Lower leg skin (tissue), 3 donors: ENCODE results near the gene EXTL1.

ENCODE experiments used
- CTCF ChIP-seq, 3 donors: fragments of 450-650 bp; IDR thresholded peaks; one replicate each; pipeline ENCODE4 v1.5.1; 2016; ENCODE audit warnings: antibody characterized with exemption in 3 of 3, mild to moderate bottlenecking in 3 of 3, moderate library complexity in 2 of 3
- POLR2A ChIP-seq, 2 donors: fragments of 450-650 bp; IDR thresholded peaks; one replicate each; pipeline ENCODE4 v1.6.1; 2016 to 2017; ENCODE audit warnings: antibody characterized with exemption in 2 of 2, mild to moderate bottlenecking in 1 of 2, moderate library complexity in 1 of 2

- TF ChIP-seq CTCF (IDR thresholded peaks at IDR 0.05) (no peak), POLR2A (IDR thresholded peaks at IDR 0.05) (no peak)
Observed at GRCh38 chr1:26022404-26022779, 817 bp downstream of the EXTL1 start.
